Hepatic stellate cell (primary cell): ENCODE results near the gene ARHGAP40.

Source experiments
- DNase-seq: peaks from one replicate; pipeline ENCODE4 v3.0.0; 2011; ENCODE audit warnings: low spot score

The ARHGAP40 gene

GRCh38 chr20:38685271-38685670 is 83.7 kb downstream of the ARHGAP40 start:
- no peak for DNase-seq

DNA sequence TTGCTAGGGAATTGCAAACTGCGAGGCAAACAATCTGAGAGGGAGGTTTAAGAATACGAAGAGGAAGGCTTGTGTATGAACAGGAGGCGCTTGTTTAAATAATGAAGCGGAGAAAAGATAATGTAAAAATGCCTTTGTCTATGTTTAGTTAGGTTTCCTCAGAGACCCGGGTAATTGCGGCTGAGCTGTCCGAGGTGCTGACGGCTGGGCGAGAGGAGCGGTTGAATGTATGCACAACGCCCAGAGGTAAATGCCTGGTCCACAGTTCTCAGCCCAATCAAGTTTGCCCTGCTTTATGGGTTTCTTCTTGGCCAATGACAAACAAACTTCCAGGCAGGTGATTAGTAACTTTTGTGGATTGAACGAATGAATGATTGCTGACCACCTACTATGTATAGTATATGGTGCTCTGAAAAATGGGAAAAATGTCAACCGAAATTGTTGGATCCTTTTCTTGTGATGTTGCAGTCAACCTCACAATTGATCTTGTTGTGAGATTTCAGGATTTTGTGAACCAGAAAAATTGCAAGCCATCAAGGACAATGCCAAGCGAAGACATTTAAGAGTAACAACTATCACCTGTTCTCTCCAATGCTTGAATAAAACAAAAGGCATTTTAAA is 84.4 kb downstream of the ARHGAP40 start:
- DNase-seq = peak; percentile 29

DNA sequence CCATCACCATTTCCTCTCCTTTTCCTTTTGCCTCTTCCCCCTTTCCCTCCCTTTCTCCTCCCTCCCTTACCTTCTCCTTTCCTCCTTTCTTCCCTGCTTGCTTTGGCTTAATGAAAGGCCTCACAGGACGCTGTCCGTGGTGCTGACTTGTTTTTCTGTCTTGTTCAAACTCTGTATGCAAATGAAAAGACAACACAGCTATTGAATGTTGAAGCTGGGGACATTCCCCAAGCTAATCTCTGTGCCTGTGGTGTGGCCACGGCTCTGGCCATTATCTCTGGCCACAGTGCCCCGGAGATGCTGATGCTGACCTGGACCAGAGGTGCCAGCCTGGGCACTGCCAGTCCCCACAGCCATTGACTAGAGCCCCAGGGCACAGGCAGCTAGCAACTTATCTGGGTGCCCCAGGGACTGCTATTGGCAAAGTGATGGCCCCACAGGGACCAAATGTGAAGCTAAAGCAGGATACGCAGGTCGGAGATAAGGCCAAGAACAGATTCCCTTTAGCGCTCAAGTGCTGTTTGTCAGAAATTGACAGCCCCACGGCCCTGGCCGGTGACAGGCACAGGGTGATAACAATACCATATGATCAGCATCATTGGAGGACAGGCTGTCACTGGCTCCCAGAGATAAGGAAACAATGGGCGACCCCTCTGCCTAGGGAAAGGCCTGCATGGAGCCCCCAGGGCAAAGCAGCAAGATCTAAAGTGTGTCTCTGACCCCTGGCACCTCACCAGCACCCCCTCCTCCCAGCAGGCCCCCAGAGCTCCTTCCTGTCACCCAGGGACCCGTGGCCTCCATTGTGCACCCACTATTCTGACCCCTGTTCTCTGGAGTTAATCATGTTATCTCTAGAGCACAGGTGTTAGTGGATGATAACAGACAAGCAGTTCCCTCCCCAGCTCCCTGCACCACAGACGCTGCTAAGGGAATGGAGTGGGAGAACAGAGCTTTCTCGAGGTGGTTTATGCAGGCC is 91.1 kb downstream of the ARHGAP40 start:
- DNase-seq = peak; percentile 31

DNA sequence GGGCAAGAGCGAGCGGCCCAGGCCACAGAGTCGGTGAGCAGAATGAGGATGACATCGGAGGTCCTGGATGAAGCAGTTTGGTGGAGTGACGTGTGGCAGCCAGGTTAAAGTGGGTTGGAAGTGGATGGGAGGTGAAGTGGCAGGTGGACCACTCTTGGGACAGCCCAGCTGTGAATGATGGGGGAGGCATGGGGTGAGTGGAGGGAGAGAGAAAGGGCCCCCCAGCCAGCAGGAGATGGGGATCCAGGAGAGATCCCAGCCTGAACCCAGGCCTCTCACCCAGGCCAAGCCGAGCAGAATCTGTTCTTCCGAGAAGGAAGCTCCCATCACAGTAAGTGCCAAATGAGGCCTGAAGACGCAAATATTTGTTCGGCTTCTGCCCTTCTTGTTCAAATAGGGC is 95.7 kb downstream of the ARHGAP40 start:
- DNase-seq = no peak

- DNase-seq = no peak
Measured at GRCh38 chr20:38698541-38698940, 96.9 kb downstream of the ARHGAP40 start.

DNA sequence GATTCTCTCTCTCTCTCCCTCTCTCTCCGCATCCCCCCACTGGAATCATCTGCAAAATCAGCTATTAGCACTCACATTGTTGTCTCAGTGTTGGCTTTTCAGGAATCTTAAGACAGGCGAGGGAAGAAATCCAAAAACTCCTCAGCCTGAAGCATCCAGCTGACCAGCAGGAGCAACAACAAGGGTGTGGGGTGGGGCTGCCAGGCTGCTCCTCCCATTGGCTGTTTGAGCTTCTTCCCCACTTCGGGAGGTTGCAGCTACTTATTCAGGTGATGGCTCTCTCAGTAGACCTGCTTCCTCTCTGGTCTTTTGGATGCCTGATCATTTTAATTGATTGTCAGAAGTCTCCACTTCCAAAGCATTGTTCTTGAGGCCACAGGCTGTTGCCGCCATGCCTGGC is 98.5 kb downstream of the ARHGAP40 start:
- no peak for DNase-seq
